UCSD-AML1 (cell line): ENCODE results near the gene MCC.

Experiments used
- DNase-seq: peaks from one replicate; lab custom pipeline; 2025; ENCODE audit not compliant: unreplicated experiment; lab: John Stamatoyannopoulos, UW

MCC gene

DNA sequence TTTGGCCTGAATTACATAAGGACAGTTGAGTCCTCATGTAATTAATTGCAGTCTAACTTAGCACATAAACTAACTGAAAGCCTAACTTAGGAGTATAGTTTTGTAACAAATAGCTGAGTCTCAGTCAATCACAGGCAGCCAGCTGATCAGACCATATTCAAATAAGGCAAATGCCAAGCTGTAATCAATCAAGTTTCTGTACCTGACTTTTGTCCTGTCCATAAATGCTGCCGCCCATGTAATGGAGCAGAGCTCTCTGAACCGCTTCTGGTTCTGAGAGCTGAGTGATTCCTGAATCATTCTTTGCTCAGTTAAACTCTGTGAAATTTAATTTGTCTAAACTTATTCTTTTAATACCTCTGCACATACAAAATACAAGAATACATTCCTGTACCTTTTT is 158.3 kb downstream of the MCC start:
- DNase-seq: no peak

DNA sequence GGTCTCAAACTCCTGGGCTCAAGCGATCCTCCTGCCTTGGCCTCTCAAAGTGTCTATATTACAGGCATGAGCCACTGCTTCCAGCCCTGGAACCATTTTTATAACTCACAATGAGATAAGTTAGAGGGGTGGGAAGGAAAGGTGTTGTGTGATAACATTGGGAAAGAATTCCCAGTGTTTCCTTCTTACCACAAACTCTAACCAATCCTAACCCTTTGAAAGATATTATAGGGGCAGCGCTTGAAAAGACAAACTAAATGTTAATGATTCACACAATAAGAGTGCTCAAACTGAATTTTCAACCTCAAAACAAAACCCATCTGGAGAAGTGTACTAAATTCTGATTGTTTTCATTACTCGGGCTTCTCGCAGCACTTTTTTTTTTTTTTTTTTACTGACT is 163.2 kb downstream of the MCC start:
- DNase-seq: no peak

DNA sequence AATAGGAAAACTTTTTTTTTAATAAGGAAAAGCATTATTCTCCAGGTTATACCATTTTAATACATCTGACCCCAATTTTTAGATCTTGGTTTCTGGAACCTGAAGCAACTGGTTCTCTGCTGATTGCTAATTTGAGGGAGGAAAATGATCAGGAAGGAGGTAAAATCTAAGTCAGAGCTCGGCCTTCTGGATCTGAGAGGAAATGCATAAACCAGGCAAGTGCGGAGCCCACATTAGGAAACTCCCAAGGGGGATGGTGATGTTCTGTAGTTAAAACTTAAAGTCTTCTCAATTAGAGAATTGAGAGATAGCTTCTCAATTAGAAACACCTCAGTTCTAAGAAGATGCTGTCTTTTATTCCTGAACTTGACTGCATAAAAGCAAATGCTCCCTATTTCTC is 167.0 kb downstream of the MCC start:
- no peak for DNase-seq

DNA sequence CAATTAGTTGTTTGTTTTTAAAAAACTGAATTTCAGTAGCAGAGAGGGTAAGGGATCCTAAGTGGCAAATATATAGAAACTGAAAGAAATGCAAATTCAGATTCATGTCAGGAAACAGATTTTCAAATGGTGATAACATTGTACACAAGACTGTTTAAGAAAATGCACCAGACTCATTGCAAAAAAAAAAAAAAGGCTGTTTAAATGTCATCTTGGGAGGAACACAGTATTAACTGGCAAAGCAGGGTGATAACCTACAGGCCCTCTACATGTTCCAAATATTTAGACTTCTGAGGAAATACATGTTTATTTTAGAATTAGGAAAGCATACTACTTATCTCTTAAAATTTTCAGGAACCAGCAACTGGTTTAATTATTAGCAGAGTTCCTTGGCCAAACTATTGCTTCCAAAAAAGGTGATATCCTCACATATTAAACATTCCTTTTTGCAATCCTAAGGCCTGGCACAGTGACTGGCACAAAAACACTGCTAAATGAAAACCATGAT is 167.9 kb downstream of the MCC start:
- DNase-seq: no peak

DNA sequence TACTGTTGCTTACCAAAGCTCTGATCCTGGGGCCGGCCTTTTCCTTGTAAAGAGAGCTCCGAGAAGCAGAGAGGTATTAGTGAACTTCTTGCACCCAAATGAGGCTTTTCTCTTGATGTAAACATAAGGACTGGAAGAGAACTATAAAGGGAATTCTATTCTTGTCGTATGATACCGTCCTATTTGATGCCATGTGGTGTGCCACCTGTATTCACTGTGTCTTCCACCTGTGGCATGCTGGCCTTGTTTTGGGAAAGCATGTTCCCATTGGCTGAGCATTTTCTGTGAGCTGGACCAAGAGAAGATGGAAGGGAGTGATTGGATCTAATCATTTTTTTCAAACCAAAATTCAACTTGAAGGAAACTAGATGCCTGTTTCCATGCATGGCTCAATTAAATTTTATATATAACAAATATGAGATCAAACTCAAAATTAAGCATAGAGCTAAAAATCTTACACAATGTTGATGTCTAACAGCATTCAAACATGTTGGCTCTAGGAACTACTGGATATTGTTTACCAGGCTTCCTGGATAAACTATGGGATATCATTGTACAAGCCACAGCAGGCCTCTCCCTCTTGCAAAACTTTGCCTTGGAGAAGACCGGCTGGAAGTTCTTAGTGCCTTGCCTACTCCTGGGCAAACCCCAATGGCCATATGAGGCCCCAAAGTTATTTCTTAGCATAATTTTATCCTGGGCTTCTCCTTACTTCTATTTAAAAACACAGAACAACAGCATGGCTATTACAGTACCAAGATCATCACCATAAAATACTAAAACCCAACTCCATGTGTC is 168.8 kb downstream of the MCC start:
- DNase-seq: no peak

DNA sequence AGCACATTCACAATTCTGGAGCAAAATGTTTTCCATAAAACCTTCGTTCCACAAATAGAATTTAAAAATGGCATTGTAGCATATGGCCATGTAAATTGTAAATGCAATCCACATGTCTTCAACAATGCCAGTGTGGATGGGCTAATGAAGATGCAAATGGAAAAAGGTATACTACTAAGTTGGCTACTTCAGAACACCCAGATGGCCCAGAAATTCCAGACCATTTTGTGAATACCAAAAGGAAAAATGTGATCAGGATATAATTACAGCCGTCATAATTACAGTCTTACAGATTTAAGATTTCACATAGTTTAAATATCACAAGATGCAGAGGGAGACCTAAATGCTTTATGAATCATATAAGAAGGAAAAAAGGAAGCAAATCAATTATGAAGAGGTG is 170.6 kb downstream of the MCC start:
- DNase-seq: no peak

DNA sequence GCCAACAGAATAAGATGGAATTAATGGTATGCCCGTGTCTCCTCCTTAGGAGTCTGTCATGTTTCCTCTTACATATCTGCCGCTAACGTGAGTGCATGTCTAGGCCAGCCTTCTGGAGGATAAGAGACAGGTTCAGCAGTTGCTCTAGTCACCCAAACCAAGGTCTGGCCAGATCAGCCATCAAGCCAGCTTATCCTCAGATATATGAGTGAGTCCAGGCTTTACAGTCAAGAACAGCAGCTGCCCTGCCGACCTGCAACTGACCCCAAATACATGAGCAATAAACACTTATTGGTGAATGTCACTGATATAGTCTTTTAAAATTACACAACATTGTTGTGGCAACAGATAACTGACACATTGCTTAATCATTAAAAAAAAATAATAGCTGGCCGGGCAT is 177.0 kb downstream of the MCC start:
- no peak for DNase-seq

DNA sequence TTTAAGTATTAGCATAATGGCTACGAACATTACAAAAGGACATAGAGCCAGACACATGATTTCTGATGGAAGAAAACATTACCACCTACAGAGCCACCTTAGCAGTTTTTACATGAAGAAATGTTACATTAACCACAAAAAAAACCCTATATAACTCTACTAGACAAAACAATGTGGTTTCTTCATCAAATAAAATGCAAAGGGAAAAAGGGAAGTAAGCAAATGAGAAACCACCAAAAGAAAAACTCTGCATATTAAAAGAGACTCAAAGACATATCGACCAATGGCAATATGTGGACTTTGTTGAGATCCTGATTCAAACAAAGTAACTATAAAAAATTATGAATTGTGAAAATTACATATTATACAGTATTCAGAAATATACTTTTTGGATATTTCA is 186.1 kb downstream of the MCC start:
- no peak for DNase-seq

DNA sequence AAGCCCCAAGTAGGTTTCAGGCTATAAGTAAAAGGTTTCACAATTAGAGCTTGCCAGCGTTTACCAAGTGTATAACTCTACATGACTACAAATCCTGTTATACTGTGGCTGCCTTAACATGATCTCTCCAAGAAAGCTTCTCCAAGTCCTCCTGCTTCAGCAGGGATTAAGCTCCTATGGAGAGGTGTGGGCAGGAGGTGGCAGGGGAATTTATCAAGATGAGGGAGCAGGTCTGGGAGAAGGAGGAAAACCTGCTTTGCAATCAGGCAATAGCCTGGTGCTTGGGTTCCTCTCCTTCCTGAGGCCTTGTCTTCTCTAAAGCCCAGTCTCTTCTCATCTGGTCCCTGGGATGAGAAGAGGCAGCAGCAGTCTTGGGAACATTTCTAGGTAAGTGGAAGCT is 188.7 kb downstream of the MCC start:
- no peak for DNase-seq

DNA sequence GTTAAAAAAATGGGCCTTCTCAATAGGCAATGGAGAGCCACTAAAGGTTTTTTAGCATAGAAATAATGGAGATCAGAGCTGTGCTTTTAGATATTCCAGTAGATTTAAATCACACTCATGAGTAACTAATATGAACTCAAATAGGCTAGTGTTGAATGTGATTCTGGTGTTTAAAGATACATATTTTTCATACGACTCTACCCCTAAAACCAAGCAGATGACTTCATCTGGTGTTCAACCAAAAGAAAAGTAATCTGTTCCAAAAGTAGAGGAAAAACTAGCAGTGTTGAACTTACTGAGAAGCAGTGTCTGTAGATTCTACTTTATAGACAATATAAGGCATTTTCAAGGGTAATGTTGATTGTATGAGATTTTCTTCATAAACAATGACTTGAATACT is 191.6 kb downstream of the MCC start:
- no peak for DNase-seq

DNA sequence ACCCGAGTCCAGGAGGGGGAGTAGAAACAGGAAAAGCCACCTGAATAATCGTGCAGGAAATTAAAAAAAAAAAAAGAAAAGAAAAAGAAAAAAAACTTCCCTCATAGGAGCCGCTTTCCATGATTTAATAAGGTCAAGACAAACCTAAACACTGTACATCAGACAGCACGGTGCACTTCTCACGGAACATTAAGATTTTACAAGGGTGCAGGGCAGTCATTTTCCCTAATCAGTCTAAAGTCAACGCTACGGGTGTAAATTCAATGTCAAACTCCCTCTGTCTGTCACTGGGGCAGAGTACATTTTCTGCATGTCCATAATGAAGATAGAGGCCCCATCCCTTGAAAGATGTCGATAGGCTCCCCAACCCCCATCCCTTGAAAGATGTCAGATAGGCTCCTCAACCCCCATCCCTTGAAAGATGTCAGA is 193.1 kb downstream of the MCC start:
- no peak for DNase-seq

DNA sequence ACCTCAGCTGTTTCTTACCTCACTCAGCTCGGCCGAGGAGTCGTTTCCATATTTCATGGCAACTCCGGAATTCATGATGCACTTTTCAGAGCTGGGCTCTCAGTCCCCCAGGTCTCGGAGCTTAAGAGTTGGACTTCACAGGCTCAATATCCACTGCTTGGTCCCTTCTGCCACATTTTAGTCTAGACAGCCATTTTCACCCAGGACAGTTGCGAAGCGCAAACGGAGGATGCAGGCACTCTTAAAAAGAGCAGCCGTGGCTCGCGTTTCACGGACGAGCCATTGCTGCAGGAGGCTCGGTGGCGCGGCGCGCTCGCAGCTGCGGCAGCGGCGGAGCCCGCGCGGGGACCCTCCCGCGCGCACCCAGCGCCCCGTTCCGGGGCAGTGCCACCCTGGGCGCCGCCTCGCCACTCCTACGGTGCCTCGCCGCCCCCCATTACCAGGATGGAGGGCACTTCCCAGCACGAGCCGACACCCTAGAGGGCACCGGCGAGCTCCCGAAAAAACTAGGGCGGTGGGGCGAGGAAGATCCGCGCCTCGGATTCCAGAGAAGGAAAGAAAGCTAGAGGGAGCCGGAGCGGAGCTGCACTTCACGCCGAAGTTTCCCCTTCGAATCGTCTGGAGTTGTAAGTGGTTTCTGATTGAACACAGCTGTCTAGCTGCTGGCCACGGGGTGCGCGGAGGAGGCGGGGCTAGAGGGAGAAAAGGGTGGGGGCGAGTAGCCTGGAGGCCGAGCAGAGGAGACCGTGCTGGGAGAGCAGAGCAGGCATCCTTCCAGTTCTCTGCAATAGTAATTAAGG is 193.7 kb downstream of the MCC start:
- peak; percentile 11 for DNase-seq

DNA sequence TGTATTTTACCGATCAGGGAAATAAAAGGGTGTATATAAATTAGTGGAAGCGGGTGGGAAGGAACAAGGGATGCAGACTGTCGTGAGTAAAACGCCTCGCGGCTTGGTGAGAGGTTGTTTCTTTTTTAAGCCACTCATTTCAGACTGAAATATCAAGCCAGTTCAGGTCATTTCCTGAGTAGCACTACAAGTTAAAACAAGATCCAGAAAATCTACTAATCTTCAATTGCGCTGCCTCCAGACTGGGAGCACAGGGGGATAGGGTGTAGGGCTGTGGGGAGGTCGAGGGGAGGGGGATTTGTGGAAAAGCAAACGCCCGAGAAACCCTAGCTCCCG is 194.3 kb downstream of the MCC start:
- no peak for DNase-seq

DNA sequence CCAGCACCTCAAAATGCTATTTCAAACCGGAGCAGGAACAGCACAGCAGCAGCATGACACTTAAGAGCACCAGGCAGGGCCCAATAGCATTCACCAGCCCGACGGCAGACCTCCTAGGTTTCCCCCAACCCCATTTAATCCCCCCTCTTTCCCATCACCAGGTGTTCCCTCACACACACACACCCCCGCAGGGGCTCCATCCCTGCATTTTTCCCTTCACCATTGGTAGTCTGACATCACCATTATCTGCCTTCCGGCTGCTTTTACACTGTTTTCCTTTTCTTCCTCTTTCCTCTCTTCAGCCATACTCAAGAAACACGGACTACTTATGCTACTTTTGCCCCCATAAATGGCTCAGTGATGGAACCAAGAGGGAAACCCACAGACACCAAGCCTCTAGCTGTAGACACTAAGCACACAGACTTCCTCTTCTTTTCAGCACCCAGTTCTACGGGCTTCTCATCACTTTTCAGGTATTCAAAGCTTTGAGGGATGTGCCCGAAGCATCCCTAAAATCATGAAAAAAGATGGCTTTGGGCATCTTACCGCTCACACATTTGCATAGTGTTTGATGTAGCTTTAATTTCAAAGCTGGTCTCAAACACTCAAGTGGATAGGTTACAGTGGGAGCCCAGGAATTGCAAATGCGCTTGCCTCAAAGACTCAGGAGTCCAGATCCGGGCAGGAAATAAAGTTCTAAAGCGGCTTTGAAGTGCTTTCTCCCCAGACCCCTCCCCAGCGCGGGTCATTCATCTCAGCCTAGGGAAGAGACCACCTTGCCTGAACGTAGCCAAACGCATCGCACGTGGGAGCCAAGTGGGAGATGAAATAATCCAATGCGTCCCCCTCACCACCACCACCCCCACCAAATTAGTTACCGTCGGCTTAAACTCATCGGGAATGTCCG is 194.9 kb downstream of the MCC start:
- DNase-seq: no peak

DNA sequence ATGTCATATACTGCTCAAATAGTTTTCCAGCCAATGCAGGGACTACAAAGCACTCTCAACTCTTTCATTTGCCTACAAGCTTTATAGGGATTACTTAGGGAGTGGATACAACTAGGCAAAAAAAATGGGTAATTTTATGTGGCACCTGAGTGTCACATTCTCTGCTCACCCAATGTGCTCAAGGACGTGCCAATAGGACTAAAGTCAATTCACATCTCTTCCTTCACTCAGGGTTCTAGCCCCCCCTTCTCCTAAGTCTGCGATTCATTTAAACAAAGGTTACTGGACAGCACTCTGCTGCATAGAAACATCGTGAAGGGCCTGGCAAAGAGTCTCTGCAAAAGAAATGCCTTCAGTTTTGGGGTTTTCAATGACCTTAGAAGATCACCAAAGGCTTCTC is 195.8 kb downstream of the MCC start:
- DNase-seq: no peak

DNA sequence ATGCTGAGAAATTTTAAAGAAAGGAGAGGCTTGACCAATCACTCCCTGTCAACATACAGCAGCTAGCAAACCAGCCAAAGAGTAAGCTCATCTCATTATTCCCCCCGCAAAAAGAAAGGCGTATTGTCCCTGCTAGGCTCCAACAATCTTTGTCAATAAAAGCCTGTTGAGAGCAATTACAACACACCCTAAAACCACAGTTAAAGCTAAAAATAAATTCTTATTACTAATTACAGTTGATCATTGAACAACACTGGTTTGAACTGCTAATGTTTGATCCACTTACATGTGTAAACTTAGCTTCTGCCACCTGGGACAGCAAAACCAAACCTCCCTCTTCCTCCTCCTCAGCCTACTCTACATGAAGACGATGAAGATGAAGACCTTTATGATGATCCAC is 204.7 kb downstream of the MCC start:
- no peak for DNase-seq

DNA sequence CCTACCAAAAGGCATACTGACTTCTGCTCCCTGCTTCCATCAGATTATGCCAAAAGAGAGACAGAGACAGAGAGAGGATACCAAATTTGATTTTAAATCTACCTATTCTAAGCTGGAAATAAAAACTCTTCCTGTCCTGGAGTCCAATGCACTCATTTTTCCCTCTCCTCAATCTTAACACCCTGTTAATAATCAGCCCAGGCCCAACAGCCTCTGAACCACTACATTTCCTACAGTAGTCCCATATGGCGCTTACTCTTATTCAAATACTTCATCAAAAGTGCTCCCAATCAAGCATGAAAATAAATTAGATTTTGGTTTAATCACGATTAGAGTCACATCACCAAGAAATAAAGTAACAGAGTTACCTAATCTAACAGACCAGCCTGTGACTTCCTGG is 205.8 kb downstream of the MCC start:
- no peak for DNase-seq

DNA sequence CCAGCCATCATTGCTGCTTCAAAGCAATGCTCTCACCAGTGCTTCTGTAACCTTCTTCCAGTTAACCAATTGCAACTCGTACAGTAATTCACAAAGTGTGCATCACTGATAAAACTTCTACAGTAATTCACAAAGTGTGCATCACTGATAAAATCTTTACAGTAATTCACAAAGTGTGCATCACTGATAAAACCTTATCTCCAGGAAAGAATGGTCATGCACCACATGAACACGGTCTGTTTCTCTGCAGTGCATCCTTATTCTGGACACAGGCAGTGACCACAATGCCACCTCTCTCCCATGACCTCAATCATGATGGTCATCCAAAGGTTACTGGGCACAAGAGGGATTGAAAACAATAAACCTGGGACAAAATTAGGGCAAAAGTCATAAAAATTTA is 207.1 kb downstream of the MCC start:
- no peak for DNase-seq

DNA sequence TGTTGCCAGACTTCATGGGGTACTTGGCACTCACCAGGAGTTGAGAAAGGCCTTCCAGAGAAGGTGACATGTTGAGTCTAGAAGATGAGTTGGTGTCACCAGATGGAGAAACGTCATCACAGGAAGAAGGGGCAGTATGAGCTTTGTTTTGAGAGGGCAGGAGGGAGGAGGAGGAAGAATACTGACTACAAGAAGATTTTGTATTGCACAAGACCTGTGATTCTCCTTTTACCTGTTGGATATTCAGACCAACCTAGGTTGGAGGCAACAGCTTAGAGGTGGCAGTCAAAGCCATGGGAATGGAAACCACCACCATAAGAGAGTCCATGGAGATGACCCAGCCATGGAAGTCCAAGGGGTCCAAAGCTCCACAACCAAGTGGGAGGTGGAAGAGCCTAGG is 207.7 kb downstream of the MCC start:
- no peak for DNase-seq

DNA sequence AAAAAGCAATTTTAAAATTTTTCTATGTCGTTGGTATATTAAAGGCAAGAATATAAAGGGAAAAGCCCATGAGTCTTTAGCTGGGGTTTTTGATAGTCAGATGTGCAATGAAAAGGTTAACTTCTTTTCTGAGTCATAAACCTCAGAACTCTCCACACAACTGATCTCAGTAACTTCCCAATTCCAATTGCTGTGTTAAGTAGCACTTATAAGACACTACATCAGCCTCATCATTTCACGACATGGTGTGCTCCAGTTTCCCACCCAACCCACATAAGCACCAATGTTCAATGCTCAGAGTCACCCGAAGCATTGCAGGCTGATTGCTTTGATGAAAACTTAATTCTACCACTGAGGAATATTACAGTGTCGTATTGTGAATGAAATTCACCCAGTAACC is 209.3 kb downstream of the MCC start:
- DNase-seq: no peak

DNA sequence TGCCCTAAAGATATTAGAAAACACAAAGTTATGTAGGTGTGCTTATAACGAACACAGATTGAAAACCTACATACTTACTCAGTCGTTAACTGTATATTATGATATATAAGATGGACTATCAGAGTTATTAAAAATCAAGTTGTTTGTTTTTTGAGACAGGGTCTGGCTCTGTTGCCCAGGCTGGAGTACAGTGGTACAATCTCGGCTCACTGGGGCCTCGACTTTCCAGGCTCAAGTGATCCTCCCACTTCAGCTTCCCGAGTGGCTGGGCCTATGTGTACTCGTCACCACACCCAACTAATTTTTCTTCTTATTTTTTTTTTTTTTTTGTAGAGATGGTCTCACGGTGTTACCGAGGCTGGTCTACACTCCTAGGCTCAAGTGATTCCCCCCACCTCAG is 211.8 kb downstream of the MCC start:
- no peak for DNase-seq

DNA sequence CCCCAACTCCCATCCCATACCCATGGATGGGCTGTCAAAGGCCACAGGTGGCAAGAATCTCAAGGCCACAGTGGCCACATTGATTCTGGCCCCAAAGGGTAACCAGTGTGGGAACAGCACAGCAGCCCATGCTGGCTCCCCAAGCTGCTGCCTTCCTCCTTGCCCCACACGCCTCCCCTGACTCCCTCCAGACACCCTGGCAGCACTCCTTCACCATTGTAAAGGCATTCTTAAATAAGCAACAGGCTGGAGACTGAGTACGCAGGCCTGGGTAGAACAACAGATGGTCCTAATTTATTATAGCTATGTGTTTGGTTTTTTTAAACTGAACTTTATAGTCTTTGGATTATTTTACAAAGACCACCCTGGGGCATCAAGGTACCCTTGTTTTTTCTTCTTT is 212.3 kb downstream of the MCC start:
- DNase-seq: no peak
